Measurements from ENCODE around the gene PCBP3. TPM values are rescaled to one million over a fixed set of nuclear protein-coding genes. Genes with fewer than 3 reads are reported as not detected.
A peak's percentile ranks its signal among the peaks of the same experiment; 100 is the strongest.

The PCBP3 gene
- total RNA-seq, 1 donor from 2014 or later: 72.7 TPM

DNA sequence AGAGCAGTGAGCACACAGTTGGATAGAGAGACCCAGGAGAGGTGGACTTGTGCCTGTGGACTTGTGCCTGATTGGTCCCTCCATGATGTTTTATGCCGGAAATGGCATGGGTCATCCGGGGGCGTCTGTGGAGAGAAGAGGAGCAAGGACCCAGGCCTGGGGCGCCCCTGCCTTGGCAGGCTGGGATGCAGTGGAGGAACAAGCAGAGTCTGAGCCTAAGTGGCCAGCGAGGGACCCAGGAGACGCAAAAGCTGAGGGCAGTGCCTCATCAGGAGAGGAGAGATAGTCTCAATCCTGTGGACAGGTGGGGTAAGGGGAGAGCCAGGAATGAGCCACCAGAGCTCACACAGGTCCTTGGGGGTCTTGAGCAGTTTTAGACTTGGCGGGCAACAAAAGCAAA lies 146.9 kb downstream of the PCBP3 start:
- TF ChIP-seq CTCF (IDR thresholded peaks at IDR 0.05; ENCODE audit: partially characterized antibody, unreplicated experiment): no peak
- Mint-ChIP-seq H3K36me3 (ENCODE audit: unreplicated experiment) (peaks cover 19% of the 10 kb centered on the region), H3K27ac (ENCODE audit: unreplicated experiment) (peak overlapping the region; percentile 5), H3K9me3 (ENCODE audit: unreplicated experiment) (peaks cover 23% of the 10 kb centered on the region), H3K27me3 (ENCODE audit: unreplicated experiment) (peaks cover 13% of the 10 kb centered on the region), H3K4me1 (ENCODE audit: low read depth, unreplicated experiment) (peaks cover 12% of the 10 kb centered on the region), H3K4me3 (ENCODE audit: unreplicated experiment) (no peak overlapping the region)
- DNase-seq: no peak

GRCh38 chr21:45791562-45792418 lies 148.3 kb downstream of the PCBP3 start:
- Mint-ChIP-seq H3K36me3 (ENCODE audit: unreplicated experiment) (peaks cover 19% of the 10 kb centered on the region), H3K27ac (ENCODE audit: unreplicated experiment) (no peak overlapping the region), H3K4me3 (ENCODE audit: unreplicated experiment) (no peak overlapping the region), H3K4me1 (ENCODE audit: low read depth, unreplicated experiment) (peaks cover 12% of the 10 kb centered on the region), H3K27me3 (ENCODE audit: unreplicated experiment) (peaks cover 13% of the 10 kb centered on the region), H3K9me3 (ENCODE audit: unreplicated experiment) (peaks cover 20% of the 10 kb centered on the region)
- no peak for DNase-seq
- no peak for TF ChIP-seq CTCF (IDR thresholded peaks at IDR 0.05; ENCODE audit: partially characterized antibody, unreplicated experiment)

GRCh38 chr21:45792682-45793383 lies 149.3 kb downstream of the PCBP3 start:
- H3K4me1 Mint-ChIP-seq (ENCODE audit: low read depth, unreplicated experiment): peaks cover 12% of the 10 kb centered on the region
- no peak for DNase-seq
- H3K4me3 Mint-ChIP-seq (ENCODE audit: unreplicated experiment): no peak overlapping the region
- peak overlapping the region; percentile 5 for H3K27ac Mint-ChIP-seq (ENCODE audit: unreplicated experiment)
- H3K27me3 Mint-ChIP-seq (ENCODE audit: unreplicated experiment): peaks cover 11% of the 10 kb centered on the region
- no peak for TF ChIP-seq CTCF (IDR thresholded peaks at IDR 0.05; ENCODE audit: partially characterized antibody, unreplicated experiment)
- peaks cover 19% of the 10 kb centered on the region for H3K36me3 Mint-ChIP-seq (ENCODE audit: unreplicated experiment)
- peaks cover 17% of the 10 kb centered on the region for H3K9me3 Mint-ChIP-seq (ENCODE audit: unreplicated experiment)

- DNase-seq: no peak
- no peak overlapping the region for H3K27ac Mint-ChIP-seq (ENCODE audit: unreplicated experiment)
- peaks cover 10% of the 10 kb centered on the region for H3K4me1 Mint-ChIP-seq (ENCODE audit: low read depth, unreplicated experiment)
- TF ChIP-seq CTCF (IDR thresholded peaks at IDR 0.05; ENCODE audit: partially characterized antibody, unreplicated experiment): no peak
- H3K4me3 Mint-ChIP-seq (ENCODE audit: unreplicated experiment): no peak overlapping the region
- H3K9me3 Mint-ChIP-seq (ENCODE audit: unreplicated experiment): peaks cover 12% of the 10 kb centered on the region
- peaks cover 12% of the 10 kb centered on the region for H3K36me3 Mint-ChIP-seq (ENCODE audit: unreplicated experiment)
- peaks cover 7% of the 10 kb centered on the region for H3K27me3 Mint-ChIP-seq (ENCODE audit: unreplicated experiment)
Observed at GRCh38 chr21:45794027-45794426, 150.5 kb downstream of the PCBP3 start.

- no peak for DNase-seq
- Mint-ChIP-seq H3K36me3 (ENCODE audit: unreplicated experiment) (peaks cover 7% of the 10 kb centered on the region), H3K27ac (ENCODE audit: unreplicated experiment) (no peak overlapping the region), H3K27me3 (ENCODE audit: unreplicated experiment) (peaks cover 3% of the 10 kb centered on the region), H3K4me1 (ENCODE audit: low read depth, unreplicated experiment) (peaks cover 10% of the 10 kb centered on the region), H3K9me3 (ENCODE audit: unreplicated experiment) (peaks cover 6% of the 10 kb centered on the region), H3K4me3 (ENCODE audit: unreplicated experiment) (no peak overlapping the region)
- no peak for TF ChIP-seq CTCF (IDR thresholded peaks at IDR 0.05; ENCODE audit: partially characterized antibody, unreplicated experiment)
Observed at GRCh38 chr21:45796003-45796402, 152.5 kb downstream of the PCBP3 start.
